HEK293 (cell line): ENCODE data around the gene EGFL8.
A peak's percentile ranks its signal among the peaks of the same experiment; 100 is the strongest.

Experiments
- CTCF ChIA-PET: fragments of 350-600 bp; formaldehyde crosslinking; extraction: SDS; loops from one replicate; lab custom pipeline; 2021; ENCODE audit warnings: antibody characterized with exemption; lab: Yijun Ruan, JAX
- POLR2A ChIA-PET: fragments of 300-600 bp; formaldehyde crosslinking; extraction: SDS; loops from one replicate; lab custom pipeline; 2020; ENCODE audit warnings: antibody characterized with exemption, inconsistent platforms; lab: Yijun Ruan, JAX
- H3K27ac ChIP-seq: fragments of 200-500 bp; sonication (Bioruptor generic); 2 replicates; pipeline ENCODE4 v1.5.1; 2014; ENCODE audit warnings: low read depth, low read length, control low read depth, inconsistent platforms; ENCODE audit errors: extremely low read depth
- H3K36me3 ChIP-seq, 2 experiments: fragments of 200-500 bp in 1 of 2; sonication (Bioruptor generic) in 1 of 2; 1 replicate in 1 of 2; 2 replicates in 1 of 2; pipeline ENCODE4 v1.5.1; 2014 to 2017; ENCODE audit warnings: inconsistent platforms in 2 of 2, low read length in 2 of 2; ENCODE audit not compliant: control insufficient read depth in 2 of 2, insufficient read depth in 1 of 2
- H3K4me1 ChIP-seq: fragments of 200-500 bp; sonication (Bioruptor generic); 2 replicates; pipeline ENCODE4 v1.5.1; 2014; ENCODE audit warnings: mild to moderate bottlenecking, low read length, inconsistent platforms; ENCODE audit not compliant: control insufficient read depth, insufficient read depth
- H3K4me3 ChIP-seq: 2 replicates; pipeline ENCODE4 v1.5.1; 2011; ENCODE audit warnings: low read depth, mild to moderate bottlenecking, control low read depth, low read length, moderate library complexity
- H3K9me3 ChIP-seq: fragments of 200-500 bp; sonication (Bioruptor generic); 2 replicates; pipeline ENCODE4 v1.5.1; 2014; ENCODE audit warnings: low read depth, low read length, inconsistent platforms; ENCODE audit not compliant: control insufficient read depth, insufficient read depth
- BCL11B ChIP-seq: fragments of 450-650 bp; formaldehyde crosslinking; IDR thresholded peaks from 2 replicates; pipeline ENCODE4 v1.5.1; 2016; ENCODE audit warnings: low read depth, missing biosample characterization, missing genetic modification characterization
- GLIS2 ChIP-seq: fragments of 450-650 bp; formaldehyde crosslinking; IDR thresholded peaks from 2 replicates; pipeline ENCODE4 v1.5.1; 2016; ENCODE audit warnings: missing biosample characterization, missing genetic modification characterization
- KLF10 ChIP-seq: fragments of 450-650 bp; IDR thresholded peaks from 2 replicates; pipeline ENCODE4 v1.5.1; 2018; ENCODE audit warnings: missing biosample characterization, mild to moderate bottlenecking, missing genetic modification characterization
- MYNN ChIP-seq: fragments of 450-650 bp; formaldehyde crosslinking; IDR thresholded peaks from 2 replicates; pipeline ENCODE4 v1.5.1; 2016; ENCODE audit warnings: missing biosample characterization, missing genetic modification characterization, borderline replicate concordance
- PRDM6 ChIP-seq: fragments of 450-650 bp; formaldehyde crosslinking; IDR thresholded peaks from 2 replicates; pipeline ENCODE4 v1.5.1; 2017; ENCODE audit warnings: missing biosample characterization, missing genetic modification characterization
- SP3 ChIP-seq: fragments of 450-650 bp; formaldehyde crosslinking; IDR thresholded peaks from 2 replicates; pipeline ENCODE4 v1.5.1; 2016; ENCODE audit warnings: missing biosample characterization, missing genetic modification characterization
- ZEB2 ChIP-seq: fragments of 450-650 bp; formaldehyde crosslinking; IDR thresholded peaks from 2 replicates; pipeline ENCODE4 v1.5.1; 2016; ENCODE audit warnings: missing biosample characterization, missing genetic modification characterization
- ZNF155 ChIP-seq: fragments of 450-650 bp; formaldehyde crosslinking; IDR thresholded peaks from 2 replicates; pipeline ENCODE4 v1.5.1; 2016; ENCODE audit warnings: missing biosample characterization, missing genetic modification characterization
- ZNF16 ChIP-seq: fragments of 450-650 bp; formaldehyde crosslinking; IDR thresholded peaks from 2 replicates; pipeline ENCODE4 v1.5.1; 2016; ENCODE audit warnings: low read depth, missing biosample characterization, missing genetic modification characterization
- ZNF2 ChIP-seq: fragments of 450-650 bp; formaldehyde crosslinking; IDR thresholded peaks from 2 replicates; pipeline ENCODE4 v1.5.1; 2016; ENCODE audit warnings: missing biosample characterization, missing genetic modification characterization
- ZNF221 ChIP-seq: fragments of 450-650 bp; formaldehyde crosslinking; IDR thresholded peaks from 2 replicates; pipeline ENCODE4 v1.5.1; 2017; ENCODE audit warnings: missing biosample characterization, missing genetic modification characterization, borderline replicate concordance
- ZNF324 ChIP-seq: fragments of 450-650 bp; formaldehyde crosslinking; IDR thresholded peaks from 2 replicates; pipeline ENCODE4 v1.5.1; 2016; ENCODE audit warnings: missing biosample characterization, missing genetic modification characterization
- ZNF341 ChIP-seq: fragments of 450-650 bp; formaldehyde crosslinking; IDR thresholded peaks from 2 replicates; pipeline ENCODE4; 2016; ENCODE audit warnings: low read depth, missing biosample characterization, missing genetic modification characterization
- ZNF433 ChIP-seq: fragments of 450-650 bp; formaldehyde crosslinking; IDR thresholded peaks from 2 replicates; pipeline ENCODE4 v1.5.1; 2016; ENCODE audit warnings: missing biosample characterization, missing genetic modification characterization, low read depth
- ZNF449 ChIP-seq: fragments of 450-650 bp; formaldehyde crosslinking; IDR thresholded peaks from 2 replicates; pipeline ENCODE4 v1.5.1; 2017; ENCODE audit warnings: missing biosample characterization, mild to moderate bottlenecking, missing genetic modification characterization, moderate library complexity
- ZNF544 ChIP-seq: fragments of 450-650 bp; formaldehyde crosslinking; IDR thresholded peaks from 2 replicates; pipeline ENCODE4 v1.5.0; 2017; ENCODE audit warnings: missing biosample characterization, missing genetic modification characterization
- ZNF549 ChIP-seq: fragments of 450-650 bp; IDR thresholded peaks from 2 replicates; pipeline ENCODE4 v1.5.1; 2018; ENCODE audit warnings: missing biosample characterization, missing genetic modification characterization, mild to moderate bottlenecking, inconsistent platforms, moderate library complexity
- ZNF560 ChIP-seq: fragments of 450-650 bp; formaldehyde crosslinking; IDR thresholded peaks from 2 replicates; pipeline ENCODE4 v1.5.1; 2017; ENCODE audit warnings: missing biosample characterization, missing genetic modification characterization, borderline replicate concordance
- ZNF629 ChIP-seq: fragments of 450-650 bp; formaldehyde crosslinking; IDR thresholded peaks from 2 replicates; pipeline ENCODE4 v1.5.1; 2017; ENCODE audit warnings: missing biosample characterization, missing genetic modification characterization
- ZNF677 ChIP-seq: fragments of 450-650 bp; IDR thresholded peaks from 2 replicates; pipeline ENCODE4 v1.5.0; 2018; ENCODE audit warnings: missing biosample characterization, mild to moderate bottlenecking, missing genetic modification characterization, moderate library complexity
- ZXDB ChIP-seq: fragments of 450-650 bp; formaldehyde crosslinking; IDR thresholded peaks from 2 replicates; pipeline ENCODE4 v1.5.1; 2016; ENCODE audit warnings: missing biosample characterization, missing genetic modification characterization
- TF ChIP-seq, protein P1 (sequence below): fragments of 450-650 bp; formaldehyde crosslinking; IDR thresholded peaks from 2 replicates; pipeline ENCODE4 v1.5.1; 2016; ENCODE audit warnings: missing biosample characterization, missing genetic modification characterization
- TF ChIP-seq, protein P2 (sequence below): fragments of 450-650 bp; formaldehyde crosslinking; optimal IDR thresholded peaks from 2 replicates; pipeline ENCODE3; 2016; ENCODE audit warnings: missing biosample characterization, mild to moderate bottlenecking, missing genetic modification characterization
- TF ChIP-seq, protein P3 (sequence below): fragments of 450-650 bp; IDR thresholded peaks from 2 replicates; pipeline ENCODE4 v1.5.1; 2018; ENCODE audit warnings: missing biosample characterization, mild to moderate bottlenecking, missing genetic modification characterization
- TF ChIP-seq, protein P4 (sequence below): fragments of 450-650 bp; IDR thresholded peaks from 2 replicates; pipeline ENCODE4 v1.5.1; 2018; ENCODE audit warnings: missing biosample characterization, missing genetic modification characterization

Gene EGFL8

DNA sequence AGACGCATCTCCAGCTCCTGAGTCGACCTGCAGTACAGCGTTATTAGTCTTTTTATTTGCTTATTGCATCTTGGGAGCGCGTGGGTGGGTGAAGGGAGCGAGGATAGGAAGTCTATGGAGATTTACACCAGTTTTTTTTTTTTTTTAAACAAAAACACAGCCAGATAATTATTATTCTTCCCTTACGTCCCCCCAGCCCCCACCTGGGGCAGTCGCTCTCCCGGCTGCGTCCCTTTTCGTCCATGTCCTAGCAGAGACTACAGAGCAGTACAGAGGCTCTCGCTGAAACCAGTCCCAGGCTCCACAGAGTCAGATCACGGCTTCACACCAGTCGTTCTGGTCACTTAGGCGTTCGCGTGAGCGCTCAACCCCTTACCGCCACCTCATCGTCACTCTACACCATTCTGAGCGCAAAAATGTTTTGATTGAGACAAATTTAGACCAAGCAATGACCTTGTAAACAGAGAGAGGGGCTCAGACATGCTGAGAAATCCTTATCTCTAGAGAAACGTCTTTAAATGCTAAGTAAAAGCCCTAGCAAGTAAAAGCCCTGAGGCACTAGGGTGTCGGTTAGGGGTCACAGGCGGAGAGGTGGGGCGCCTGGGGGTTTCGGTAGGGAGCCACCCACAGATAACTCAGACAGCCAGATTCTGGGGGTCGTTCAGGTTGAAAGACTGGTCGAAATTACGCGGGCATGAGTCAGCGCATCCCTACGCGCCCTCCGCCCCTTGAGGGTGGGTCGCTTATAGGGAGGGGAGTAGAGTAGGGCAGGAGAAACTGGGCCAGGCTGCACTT lies 11.4 kb upstream of the EGFL8 start (continued):
- TF ChIP-seq, protein P1, sequence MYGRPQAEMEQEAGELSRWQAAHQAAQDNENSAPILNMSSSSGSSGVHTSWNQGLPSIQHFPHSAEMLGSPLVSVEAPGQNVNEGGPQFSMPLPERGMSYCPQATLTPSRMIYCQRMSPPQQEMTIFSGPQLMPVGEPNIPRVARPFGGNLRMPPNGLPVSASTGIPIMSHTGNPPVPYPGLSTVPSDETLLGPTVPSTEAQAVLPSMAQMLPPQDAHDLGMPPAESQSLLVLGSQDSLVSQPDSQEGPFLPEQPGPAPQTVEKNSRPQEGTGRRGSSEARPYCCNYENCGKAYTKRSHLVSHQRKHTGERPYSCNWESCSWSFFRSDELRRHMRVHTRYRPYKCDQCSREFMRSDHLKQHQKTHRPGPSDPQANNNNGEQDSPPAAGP (tag by site-specific recombination) = peak; percentile 53; the same call in 1 of the 2 replicates
- no peak for TF ChIP-seq ZNF549
- peak; percentile 87 for TF ChIP-seq MYNN (tag by site-specific recombination)
- peak; percentile 49; the same call in 1 of the 2 replicates for TF ChIP-seq PRDM6 (tag by site-specific recombination)
- TF ChIP-seq KLF10 (tag by site-specific recombination) = peak; percentile 21; the same call in 1 of the 2 replicates
- 0 out of 2 replicates have a peak, but pooled peaks have one; percentile 11 for TF ChIP-seq ZNF341 (tag by site-specific recombination)
- TF ChIP-seq GLIS2 (tag by site-specific recombination) = peak; percentile 60
- TF ChIP-seq BCL11B (tag by site-specific recombination) = 0 out of 2 replicates have a peak, but pooled peaks have one; percentile 12
- no peak for TF ChIP-seq ZNF155 (tag by site-specific recombination)
- peak; percentile 42; the same call in 1 of the 2 replicates for TF ChIP-seq ZEB2 (tag by site-specific recombination)
- TF ChIP-seq, protein P2, sequence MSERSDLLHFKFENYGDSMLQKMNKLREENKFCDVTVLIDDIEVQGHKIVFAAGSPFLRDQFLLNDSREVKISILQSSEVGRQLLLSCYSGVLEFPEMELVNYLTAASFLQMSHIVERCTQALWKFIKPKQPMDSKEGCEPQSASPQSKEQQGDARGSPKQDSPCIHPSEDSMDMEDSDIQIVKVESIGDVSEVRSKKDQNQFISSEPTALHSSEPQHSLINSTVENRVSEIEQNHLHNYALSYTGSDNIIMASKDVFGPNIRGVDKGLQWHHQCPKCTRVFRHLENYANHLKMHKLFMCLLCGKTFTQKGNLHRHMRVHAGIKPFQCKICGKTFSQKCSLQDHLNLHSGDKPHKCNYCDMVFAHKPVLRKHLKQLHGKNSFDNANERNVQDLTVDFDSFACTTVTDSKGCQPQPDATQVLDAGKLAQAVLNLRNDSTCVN (tag by site-specific recombination) = peak; percentile 10
- no peak for TF ChIP-seq ZNF433 (tag by site-specific recombination)
- TF ChIP-seq, all 188 proteins: peak for 29

- CTCF ChIA-PET = interaction anchor here (0.6 to 1.3 kb wide), 8 partner anchors 15 to 1223 kb away, joined by 3 to 21 read pairs (median 6); partner anchors contain the start of genes ATF6B and FKBPL
- H3K36me3 ChIP-seq = peaks cover 22 to 37% of the 10 kb centered on the region in 2 experiments
- peak within 1 kb of the TSS; percentile 66 for H3K4me3 ChIP-seq
- H3K27ac ChIP-seq = peak within 1 kb of the TSS; percentile 80
- no peaks in the 10 kb centered on the region for H3K9me3 ChIP-seq
- POLR2A ChIA-PET = interaction anchor here (0.6 to 3.4 kb wide), 14 partner anchors 9 to 817 kb away, joined by 3 to 38 read pairs (median 6); partner anchors contain the start of genes AGPAT1, ATF6B, DDX39B and FKBPL
- H3K4me1 ChIP-seq = peaks cover 7% of the 10 kb centered on the region; the same call in 1 of the 2 replicates
- TF ChIP-seq ZNF560 (tag by site-specific recombination) (no peak), ZNF449 (no peak), ZNF544 (tag by site-specific recombination) (no peak), ZNF2 (peak; percentile 52; the same call in 1 of the 2 replicates), ZNF221 (tag by site-specific recombination) (no peak), ZNF324 (tag by site-specific recombination) (peak; percentile 50; the same call in 1 of the 2 replicates), SP3 (peak; percentile 72), ZNF16 (no peak), ZXDB (tag by site-specific recombination) (peak; percentile 84), ZNF629 (tag by site-specific recombination) (peak; percentile 93), ZNF677 (tag by site-specific recombination) (no peak)
- TF ChIP-seq, protein P3, sequence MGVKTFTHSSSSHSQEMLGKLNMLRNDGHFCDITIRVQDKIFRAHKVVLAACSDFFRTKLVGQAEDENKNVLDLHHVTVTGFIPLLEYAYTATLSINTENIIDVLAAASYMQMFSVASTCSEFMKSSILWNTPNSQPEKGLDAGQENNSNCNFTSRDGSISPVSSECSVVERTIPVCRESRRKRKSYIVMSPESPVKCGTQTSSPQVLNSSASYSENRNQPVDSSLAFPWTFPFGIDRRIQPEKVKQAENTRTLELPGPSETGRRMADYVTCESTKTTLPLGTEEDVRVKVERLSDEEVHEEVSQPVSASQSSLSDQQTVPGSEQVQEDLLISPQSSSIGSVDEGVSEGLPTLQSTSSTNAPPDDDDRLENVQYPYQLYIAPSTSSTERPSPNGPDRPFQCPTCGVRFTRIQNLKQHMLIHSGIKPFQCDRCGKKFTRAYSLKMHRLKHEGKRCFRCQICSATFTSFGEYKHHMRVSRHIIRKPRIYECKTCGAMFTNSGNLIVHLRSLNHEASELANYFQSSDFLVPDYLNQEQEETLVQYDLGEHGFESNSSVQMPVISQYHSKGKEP (tag by site-specific recombination) = no peak
- TF ChIP-seq, protein P4, sequence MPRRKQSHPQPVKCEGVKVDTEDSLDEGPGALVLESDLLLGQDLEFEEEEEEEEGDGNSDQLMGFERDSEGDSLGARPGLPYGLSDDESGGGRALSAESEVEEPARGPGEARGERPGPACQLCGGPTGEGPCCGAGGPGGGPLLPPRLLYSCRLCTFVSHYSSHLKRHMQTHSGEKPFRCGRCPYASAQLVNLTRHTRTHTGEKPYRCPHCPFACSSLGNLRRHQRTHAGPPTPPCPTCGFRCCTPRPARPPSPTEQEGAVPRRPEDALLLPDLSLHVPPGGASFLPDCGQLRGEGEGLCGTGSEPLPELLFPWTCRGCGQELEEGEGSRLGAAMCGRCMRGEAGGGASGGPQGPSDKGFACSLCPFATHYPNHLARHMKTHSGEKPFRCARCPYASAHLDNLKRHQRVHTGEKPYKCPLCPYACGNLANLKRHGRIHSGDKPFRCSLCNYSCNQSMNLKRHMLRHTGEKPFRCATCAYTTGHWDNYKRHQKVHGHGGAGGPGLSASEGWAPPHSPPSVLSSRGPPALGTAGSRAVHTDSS (tag by site-specific recombination) = no peak
Observed at GRCh38 chr6:32153564-32154513, 10.6 kb upstream of the EGFL8 start, which contains the start of gene PPT2. TSS of gene PPT2 (plus strand) at chr6:32154141. CDS start at chr6:32154595, 454 bp downstream.
